ENCODE results near the gene MAF. TPM values are rescaled to one million over a fixed set of nuclear protein-coding genes. Genes with fewer than 3 reads are reported as not detected.

The MAF gene
- total and polyA plus RNA-seq, 2 of the 13 experiments (the other 11 are each of a cell fraction or from before 2014, with no cell fraction given): 0.07 to 0.31 TPM

GRCh38 chr16:79601092-79601930, 774 bp upstream of the MAF start (continued):
- no peak for TF ChIP-seq PAWR (CRISPR knock-in tag; IDR thresholded peaks at IDR 0.05; ENCODE audit: borderline replicate concordance)
- no peak for TF ChIP-seq DMTF1 (CRISPR knock-in tag; IDR thresholded peaks at IDR 0.05)
- peak; percentile 73 for TF ChIP-seq TARDBP (CRISPR knock-in tag; IDR thresholded peaks at IDR 0.05)
- TF ChIP-seq ZNF256 (CRISPR knock-in tag; conservative IDR thresholded peaks at IDR 0.05): no peak
- 0 out of 2 replicates have a peak, but pooled peaks have one; percentile 18 for TF ChIP-seq KAT8 (CRISPR knock-in tag; IDR thresholded peaks at IDR 0.05)
- TF ChIP-seq PAX8 (CRISPR knock-in tag; IDR thresholded peaks at IDR 0.05; ENCODE audit: borderline replicate concordance): no peak
- TF ChIP-seq ZMYM4 (CRISPR knock-in tag; IDR thresholded peaks at IDR 0.05): no peak
- peak; percentile 76 for TF ChIP-seq ZNF687 (CRISPR knock-in tag; IDR thresholded peaks at IDR 0.05)
- TF ChIP-seq NRL (CRISPR knock-in tag; IDR thresholded peaks at IDR 0.05; ENCODE audit: borderline replicate concordance): peak; percentile 75; the same call in 1 of the 2 replicates
- TF ChIP-seq ZNF326 (CRISPR knock-in tag; IDR thresholded peaks at IDR 0.05; ENCODE audit: borderline replicate concordance): no peak
- TF ChIP-seq ZFX (CRISPR knock-in tag; IDR thresholded peaks at IDR 0.05; ENCODE audit: low read depth): peak; percentile 36; the same call in 1 of the 2 replicates
- TF ChIP-seq CBX5 (CRISPR knock-in tag; IDR thresholded peaks at IDR 0.05; ENCODE audit: borderline replicate concordance): no peak
- no peak for TF ChIP-seq ATF1 (CRISPR knock-in tag; IDR thresholded peaks at IDR 0.05)
- no peak for TF ChIP-seq RAD21 (CRISPR knock-in tag; IDR thresholded peaks at IDR 0.05)
- TF ChIP-seq ZFP62 (CRISPR knock-in tag; IDR thresholded peaks at IDR 0.05): no peak
- TF ChIP-seq ATF3 (CRISPR knock-in tag; IDR thresholded peaks at IDR 0.05): peak; percentile 46; the same call in 1 of the 2 replicates
- TF ChIP-seq ZNF431 (CRISPR knock-in tag; IDR thresholded peaks at IDR 0.05; ENCODE audit: borderline replicate concordance, low read depth): peak; percentile 57; the same call in 1 of the 2 replicates
- no peak for TF ChIP-seq KLF12 (CRISPR knock-in tag; IDR thresholded peaks at IDR 0.05; ENCODE audit: borderline replicate concordance)
- TF ChIP-seq ZNF20 (CRISPR knock-in tag; IDR thresholded peaks at IDR 0.05): peak; percentile 79; the same call in 1 of the 2 replicates
- no peak for TF ChIP-seq CSRNP2 (CRISPR knock-in tag; conservative IDR thresholded peaks at IDR 0.05; ENCODE audit: low read depth)
